Measurements from ENCODE around the gene MT1M. TPM values are rescaled to one million over a fixed set of nuclear protein-coding genes. Genes with fewer than 3 reads are reported as not detected.

Gene MT1M
- total RNA-seq, 4 donors from 2014 or later: 5.3 to 10.0 (median 7.3) TPM; not detected in 1

GRCh38 chr16:56628486-56629350 lies 3.7 kb upstream of the MT1M start:
- no peaks in the 10 kb centered on the region for H3K27me3 ChIP-seq
- TF ChIP-seq POLR2A (IDR thresholded peaks at IDR 0.05): no peak
- no peak for TF ChIP-seq CTCF (IDR thresholded peaks at IDR 0.05 in 4 of 5, conservative IDR thresholded peaks at IDR 0.05 in 1 of 5)
- H3K9me3 ChIP-seq: no peaks in the 10 kb centered on the region
- DNase-seq (no peak), ATAC-seq (no peak)
- intact Hi-C loops (cut with DNase I; ENCODE audit: low total_unique reads): no loop called here
- H3K4me1 ChIP-seq: peaks cover 21 to 31% of the 10 kb centered on the region in 2 donors
- no peak overlapping the region for H3K4me3 ChIP-seq
- in situ Hi-C loops (cut with MboI; ENCODE audit: low sequenced_read_pairs in 4 of 4): no loop called here
- no peaks in the 10 kb centered on the region for H3K36me3 ChIP-seq
- H3K27ac ChIP-seq: peak overlapping the region; percentile 88 to 96 (median 92)

- no peaks in the 10 kb centered on the region for H3K9me3 ChIP-seq
- peaks cover 21 to 31% of the 10 kb centered on the region in 2 donors for H3K4me1 ChIP-seq
- no peaks in the 10 kb centered on the region for H3K27me3 ChIP-seq
- DNase-seq (no peak), ATAC-seq (no peak)
- H3K4me3 ChIP-seq: no peak overlapping the region
- H3K27ac ChIP-seq: peak overlapping the region; percentile 88 to 96 (median 92)
- H3K36me3 ChIP-seq: no peaks in the 10 kb centered on the region
- intact Hi-C loops (cut with DNase I; ENCODE audit: low total_unique reads): no loop called here
- no peak for TF ChIP-seq CTCF (IDR thresholded peaks at IDR 0.05 in 4 of 5, conservative IDR thresholded peaks at IDR 0.05 in 1 of 5)
- no peak for TF ChIP-seq POLR2A (IDR thresholded peaks at IDR 0.05)
- in situ Hi-C loops (cut with MboI; ENCODE audit: low sequenced_read_pairs in 4 of 4): no loop called here
Measured at GRCh38 chr16:56629531-56629930, 2.9 kb upstream of the MT1M start.

- Histone ChIP-seq H3K4me1 (peaks cover 21 to 26% of the 10 kb centered on the region in 2 donors), H3K27me3 (peaks cover 0 to under 1% (median 0%) of the 10 kb centered on the region in 3 donors), H3K4me3 (no peak overlapping the region), H3K9me3 (no peaks in the 10 kb centered on the region), H3K27ac (peak overlapping the region in 1 of 4 donors; percentile 88), H3K36me3 (no peaks in the 10 kb centered on the region)
- in situ Hi-C loops (cut with MboI; ENCODE audit: low sequenced_read_pairs in 4 of 4) (no loop called here), intact Hi-C loops (cut with DNase I; ENCODE audit: low total_unique reads) (loop anchor here (2.0 kb wide), 1 partner anchor 73 kb away; no protein-coding TSS in a partner anchor)
- DNase-seq (no peak), ATAC-seq (no peak)
- TF ChIP-seq POLR2A (IDR thresholded peaks at IDR 0.05) (no peak), CTCF (IDR thresholded peaks at IDR 0.05 in 4 of 5, conservative IDR thresholded peaks at IDR 0.05 in 1 of 5) (no peak)
Measured at GRCh38 chr16:56630134-56630533, 2.3 kb upstream of the MT1M start.

GRCh38 chr16:56631197-56631596 lies 1.3 kb upstream of the MT1M start:
- Histone ChIP-seq H3K4me1 (peaks cover 16 to 19% of the 10 kb centered on the region in 2 donors), H3K27me3 (peaks cover 0 to 6% (median 0%) of the 10 kb centered on the region in 3 donors), H3K4me3 (no peak overlapping the region), H3K9me3 (no peaks in the 10 kb centered on the region), H3K36me3 (no peaks in the 10 kb centered on the region), H3K27ac (peak overlapping the region; percentile 74 to 80 (median 76))
- intact Hi-C loops (cut with DNase I; ENCODE audit: low total_unique reads): loop anchor here (2.0 kb wide), 1 partner anchor 72 kb away; no protein-coding TSS in a partner anchor
- in situ Hi-C loops (cut with MboI; ENCODE audit: low sequenced_read_pairs in 4 of 4): no loop called here
- DNase-seq (no peak), ATAC-seq (no peak)
- TF ChIP-seq POLR2A (IDR thresholded peaks at IDR 0.05) (no peak), CTCF (IDR thresholded peaks at IDR 0.05 in 4 of 5, conservative IDR thresholded peaks at IDR 0.05 in 1 of 5) (no peak)

Measured in gastrocnemius medialis (tissue), 4 donors.